ENCODE data around the gene LRCH1.

LRCH1 gene

DNA sequence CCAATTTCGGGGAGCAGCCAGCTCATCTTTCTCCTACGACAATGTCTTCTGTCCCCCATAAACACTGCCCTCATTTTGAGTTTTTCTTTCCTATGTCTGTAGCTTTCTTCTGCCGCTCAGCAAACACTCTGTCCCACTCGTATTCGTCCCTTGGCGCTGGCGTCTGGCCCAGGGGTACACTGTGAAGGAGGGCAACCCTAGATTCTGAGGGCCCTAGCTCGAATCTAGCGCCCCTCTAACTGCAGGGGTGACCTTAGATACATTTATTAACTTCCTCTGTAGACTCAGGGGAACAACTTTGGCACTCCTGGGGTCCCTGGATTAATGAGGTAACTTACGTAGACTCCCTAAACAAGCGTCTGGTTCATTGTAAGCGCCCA, 677 bp upstream of the LRCH1 start:
- H3K9ac ChIP-seq (ENCODE audit: low read length) = peak overlapping the region; percentile 83
- H3K9me3 ChIP-seq (ENCODE audit: control insufficient read depth, insufficient read depth, low read depth, low read length) = no peaks in the 10 kb centered on the region
- peak overlapping the region; percentile 91 for H3K4me3 ChIP-seq (ENCODE audit: low read depth, low read length)
- peaks cover 17% of the 10 kb centered on the region for H3K27me3 ChIP-seq (ENCODE audit: control insufficient read depth, insufficient read depth, low read length)
- H3K4me1 ChIP-seq (ENCODE audit: control insufficient read depth, insufficient read depth, low read length) = peaks cover 14% of the 10 kb centered on the region
- no peaks in the 10 kb centered on the region for H3K36me3 ChIP-seq (ENCODE audit: control insufficient read depth, insufficient read depth, low read length)
- H3K27ac ChIP-seq (ENCODE audit: low read depth, low read length) = no peak overlapping the region

- Histone ChIP-seq H3K9ac (ENCODE audit: low read length) (peak overlapping the region; percentile 82), H3K36me3 (ENCODE audit: control insufficient read depth, insufficient read depth, low read length) (no peaks in the 10 kb centered on the region), H3K4me3 (ENCODE audit: low read depth, low read length) (peak overlapping the region; percentile 91), H3K27ac (ENCODE audit: low read depth, low read length) (no peak overlapping the region), H3K27me3 (ENCODE audit: control insufficient read depth, insufficient read depth, low read length) (peaks cover 17% of the 10 kb centered on the region), H3K9me3 (ENCODE audit: control insufficient read depth, insufficient read depth, low read depth, low read length) (no peaks in the 10 kb centered on the region), H3K4me1 (ENCODE audit: control insufficient read depth, insufficient read depth, low read length) (peaks cover 14% of the 10 kb centered on the region)
Measured at GRCh38 chr13:46553521-46553885, 533 bp downstream of the LRCH1 start.

DNA sequence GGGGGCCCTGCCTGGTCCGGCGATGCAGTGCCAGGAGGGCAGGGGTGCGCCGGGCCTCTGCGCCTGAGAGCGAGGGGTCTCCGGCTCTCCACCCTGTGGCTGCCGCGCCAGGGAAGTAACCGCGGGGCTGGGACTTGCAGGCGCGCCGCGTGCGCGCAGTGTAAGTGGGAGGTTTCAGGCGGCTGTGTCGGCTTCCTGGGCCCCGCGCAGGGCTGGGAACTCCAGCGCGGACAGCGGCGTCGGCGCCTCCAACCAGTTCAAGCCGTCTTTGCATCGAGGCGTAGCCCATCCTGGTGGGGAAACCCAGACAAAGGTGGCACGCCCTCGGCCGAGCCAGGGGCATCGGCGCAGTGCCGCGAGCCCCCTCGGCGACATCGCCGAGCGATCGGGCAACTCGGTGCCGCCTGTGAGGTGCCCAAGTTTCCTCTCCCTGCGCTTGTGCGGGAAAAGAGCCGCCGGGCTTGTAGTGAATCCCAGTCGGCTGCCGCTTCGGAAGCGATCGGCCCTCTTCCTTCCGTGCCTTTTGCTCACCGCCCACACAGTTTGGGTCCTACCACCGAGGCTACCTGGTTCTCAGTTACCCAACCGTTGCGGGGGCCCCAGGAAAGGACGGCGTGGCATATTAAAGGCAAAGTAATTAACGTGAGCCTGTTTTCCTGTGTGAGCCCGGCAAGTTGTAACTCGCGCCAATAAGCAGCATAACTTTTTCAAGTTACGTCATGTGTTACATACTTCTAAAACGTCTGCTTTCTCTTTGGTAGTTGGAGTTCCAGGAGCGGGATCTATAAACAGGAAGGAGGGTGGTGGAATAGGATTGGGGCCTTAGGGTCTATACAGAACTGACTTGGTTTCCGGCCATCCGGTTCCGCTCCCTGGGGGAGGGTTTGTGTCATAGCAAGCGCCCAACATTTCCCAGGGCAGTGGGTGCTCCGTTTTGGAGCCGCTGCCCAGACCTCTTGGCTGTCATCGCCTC, 1.2 kb downstream of the LRCH1 start:
- H3K9ac ChIP-seq (ENCODE audit: low read length) = peak overlapping the region; percentile 82
- H3K27me3 ChIP-seq (ENCODE audit: control insufficient read depth, insufficient read depth, low read length) = peaks cover 17% of the 10 kb centered on the region
- H3K4me1 ChIP-seq (ENCODE audit: control insufficient read depth, insufficient read depth, low read length) = peaks cover 14% of the 10 kb centered on the region
- no peaks in the 10 kb centered on the region for H3K9me3 ChIP-seq (ENCODE audit: control insufficient read depth, insufficient read depth, low read depth, low read length)
- no peaks in the 10 kb centered on the region for H3K36me3 ChIP-seq (ENCODE audit: control insufficient read depth, insufficient read depth, low read length)
- no peak overlapping the region; the same call in 1 of the 2 replicates for H3K27ac ChIP-seq (ENCODE audit: low read depth, low read length)
- peak overlapping the region; percentile 91 for H3K4me3 ChIP-seq (ENCODE audit: low read depth, low read length)

DNA sequence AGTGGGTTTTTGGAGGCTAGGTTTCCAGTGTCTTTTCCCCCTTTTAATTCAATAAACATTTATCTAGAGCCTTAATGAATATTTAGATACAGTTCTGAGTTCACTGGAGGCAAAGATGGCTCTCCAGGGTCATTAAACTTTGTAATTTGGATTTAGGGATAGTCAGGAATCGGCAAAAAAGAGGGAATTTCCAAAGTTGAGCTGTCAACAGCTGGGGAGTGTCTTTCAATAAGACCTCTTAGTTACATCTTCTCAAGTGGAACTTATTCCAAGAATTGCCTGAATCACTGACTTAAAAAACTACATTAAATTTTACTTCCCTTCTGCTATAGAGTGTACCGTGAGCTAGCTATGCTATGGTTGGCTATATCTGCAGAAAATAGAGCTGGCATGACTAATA, 2.0 kb downstream of the LRCH1 start:
- Histone ChIP-seq H3K27me3 (ENCODE audit: control insufficient read depth, insufficient read depth, low read length) (peaks cover 17% of the 10 kb centered on the region), H3K9me3 (ENCODE audit: control insufficient read depth, insufficient read depth, low read depth, low read length) (no peaks in the 10 kb centered on the region), H3K9ac (ENCODE audit: low read length) (peak overlapping the region; percentile 82), H3K4me3 (ENCODE audit: low read depth, low read length) (peak overlapping the region; percentile 91), H3K36me3 (ENCODE audit: control insufficient read depth, insufficient read depth, low read length) (no peaks in the 10 kb centered on the region), H3K4me1 (ENCODE audit: control insufficient read depth, insufficient read depth, low read length) (peaks cover 14% of the 10 kb centered on the region), H3K27ac (ENCODE audit: low read depth, low read length) (no peak overlapping the region)

DNA sequence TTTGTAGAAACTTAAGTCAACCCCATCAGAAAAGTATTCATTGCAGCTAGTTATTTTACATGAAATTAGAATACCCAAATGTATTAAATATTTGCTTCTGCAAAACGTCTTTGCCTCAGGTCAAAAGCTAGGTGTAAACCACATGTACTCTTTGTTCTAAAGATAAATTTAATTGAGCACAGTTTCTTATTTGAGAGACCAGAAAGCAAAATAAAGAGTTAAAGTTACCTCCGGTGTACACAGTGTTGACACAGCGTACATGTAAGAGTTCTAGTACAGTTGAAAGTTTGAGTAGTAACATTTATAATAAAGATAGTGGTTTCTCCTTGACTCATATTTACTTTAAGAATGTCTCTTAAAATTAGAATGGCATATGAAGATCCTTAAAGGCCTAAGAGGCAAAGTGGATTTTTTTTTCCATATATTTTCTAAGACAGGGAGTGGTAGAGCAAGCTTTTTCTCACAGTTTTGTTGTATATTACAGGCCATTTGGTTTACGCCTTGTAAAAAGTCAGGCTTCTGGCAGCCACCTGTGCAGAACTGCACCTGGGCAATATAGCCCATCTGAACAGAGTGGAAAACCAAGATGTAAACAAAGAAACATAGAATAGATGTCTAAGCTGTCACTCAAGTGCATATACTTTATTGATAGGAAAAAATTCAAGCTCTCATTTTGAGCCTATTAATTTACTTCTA, 2.9 kb downstream of the LRCH1 start:
- Histone ChIP-seq H3K27me3 (ENCODE audit: control insufficient read depth, insufficient read depth, low read length) (peaks cover 17% of the 10 kb centered on the region), H3K4me3 (ENCODE audit: low read depth, low read length) (no peak overlapping the region), H3K27ac (ENCODE audit: low read depth, low read length) (no peak overlapping the region), H3K4me1 (ENCODE audit: control insufficient read depth, insufficient read depth, low read length) (peaks cover 14% of the 10 kb centered on the region), H3K9ac (ENCODE audit: low read length) (no peak overlapping the region), H3K9me3 (ENCODE audit: control insufficient read depth, insufficient read depth, low read depth, low read length) (no peaks in the 10 kb centered on the region), H3K36me3 (ENCODE audit: control insufficient read depth, insufficient read depth, low read length) (no peaks in the 10 kb centered on the region)

GRCh38 chr13:46556418-46556779, 3.4 kb downstream of the LRCH1 start:
- no peaks in the 10 kb centered on the region for H3K9me3 ChIP-seq (ENCODE audit: control insufficient read depth, insufficient read depth, low read depth, low read length)
- H3K9ac ChIP-seq (ENCODE audit: low read length) = no peak overlapping the region
- H3K4me3 ChIP-seq (ENCODE audit: low read depth, low read length) = no peak overlapping the region
- H3K27ac ChIP-seq (ENCODE audit: low read depth, low read length) = no peak overlapping the region
- peaks cover 17% of the 10 kb centered on the region for H3K27me3 ChIP-seq (ENCODE audit: control insufficient read depth, insufficient read depth, low read length)
- H3K36me3 ChIP-seq (ENCODE audit: control insufficient read depth, insufficient read depth, low read length) = no peaks in the 10 kb centered on the region
- peaks cover 14% of the 10 kb centered on the region for H3K4me1 ChIP-seq (ENCODE audit: control insufficient read depth, insufficient read depth, low read length)

DNA sequence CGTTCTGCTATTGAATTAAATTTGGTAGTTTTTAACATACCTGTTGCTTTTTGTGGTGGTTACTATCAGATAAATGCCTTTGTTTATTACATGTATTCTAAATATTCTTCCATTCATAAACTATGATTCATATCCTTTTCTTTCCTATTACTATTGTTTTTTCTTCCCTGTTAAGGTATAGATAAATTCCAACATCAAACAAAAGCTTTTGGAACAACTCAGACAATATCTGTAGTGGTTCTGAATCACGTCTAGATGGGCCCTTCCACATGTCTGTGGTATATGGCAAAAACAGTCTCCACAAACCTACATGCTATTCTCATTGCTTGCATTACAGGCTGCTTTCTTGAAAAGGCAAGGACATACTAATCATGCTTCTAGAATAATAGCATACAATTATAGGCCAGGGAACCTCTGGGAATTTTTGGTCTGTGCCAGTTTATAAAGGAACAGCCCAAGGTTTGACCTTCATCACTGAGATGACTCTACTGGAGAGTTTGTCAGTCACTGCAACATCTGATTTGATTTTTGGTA, 6.4 kb downstream of the LRCH1 start:
- H3K4me1 ChIP-seq (ENCODE audit: control insufficient read depth, insufficient read depth, low read length) = 0 out of 2 replicates have a peak, but pooled peaks cover 8% of the 10 kb centered on the region
- H3K4me3 ChIP-seq (ENCODE audit: low read depth, low read length) = no peak overlapping the region
- H3K9ac ChIP-seq (ENCODE audit: low read length) = no peak overlapping the region
- H3K27ac ChIP-seq (ENCODE audit: low read depth, low read length) = no peak overlapping the region
- no peaks in the 10 kb centered on the region for H3K27me3 ChIP-seq (ENCODE audit: control insufficient read depth, insufficient read depth, low read length)
- H3K9me3 ChIP-seq (ENCODE audit: control insufficient read depth, insufficient read depth, low read depth, low read length) = no peaks in the 10 kb centered on the region; the same call in 1 of the 2 replicates
- H3K36me3 ChIP-seq (ENCODE audit: control insufficient read depth, insufficient read depth, low read length) = no peaks in the 10 kb centered on the region

GRCh38 chr13:46560778-46561177, 7.8 kb downstream of the LRCH1 start:
- no peak overlapping the region for H3K4me3 ChIP-seq (ENCODE audit: low read depth, low read length)
- H3K36me3 ChIP-seq (ENCODE audit: control insufficient read depth, insufficient read depth, low read length) = no peaks in the 10 kb centered on the region
- no peaks in the 10 kb centered on the region; the same call in 1 of the 2 replicates for H3K9me3 ChIP-seq (ENCODE audit: control insufficient read depth, insufficient read depth, low read depth, low read length)
- H3K27ac ChIP-seq (ENCODE audit: low read depth, low read length) = no peak overlapping the region
- H3K4me1 ChIP-seq (ENCODE audit: control insufficient read depth, insufficient read depth, low read length) = 0 out of 2 replicates have a peak, but pooled peaks cover 3% of the 10 kb centered on the region
- no peak overlapping the region for H3K9ac ChIP-seq (ENCODE audit: low read length)
- H3K27me3 ChIP-seq (ENCODE audit: control insufficient read depth, insufficient read depth, low read length) = no peaks in the 10 kb centered on the region

DNA sequence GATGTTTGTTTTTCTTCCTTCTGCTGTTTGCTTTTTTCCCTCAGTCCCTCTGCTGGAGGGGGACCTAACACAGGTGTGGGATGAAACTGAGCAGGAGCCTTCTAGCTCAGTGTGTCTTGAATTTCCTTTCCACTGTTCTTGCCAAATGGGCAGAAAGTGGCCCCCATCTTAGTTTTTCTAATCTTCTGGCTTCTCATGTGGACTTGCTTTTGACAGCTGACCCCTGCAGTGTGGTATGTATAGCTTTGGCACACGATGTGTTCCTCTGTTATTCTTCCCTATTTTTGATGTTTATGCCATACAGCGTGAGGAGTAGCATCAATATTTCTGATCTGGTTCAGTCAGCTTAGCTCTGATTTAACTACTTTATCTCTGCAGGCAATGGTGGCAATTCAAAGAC, 8.3 kb downstream of the LRCH1 start:
- H3K9ac ChIP-seq (ENCODE audit: low read length) = no peak overlapping the region
- H3K9me3 ChIP-seq (ENCODE audit: control insufficient read depth, insufficient read depth, low read depth, low read length) = no peaks in the 10 kb centered on the region; the same call in 1 of the 2 replicates
- no peaks in the 10 kb centered on the region for H3K27me3 ChIP-seq (ENCODE audit: control insufficient read depth, insufficient read depth, low read length)
- H3K4me1 ChIP-seq (ENCODE audit: control insufficient read depth, insufficient read depth, low read length) = 0 out of 2 replicates have a peak, but pooled peaks cover 3% of the 10 kb centered on the region
- no peak overlapping the region for H3K4me3 ChIP-seq (ENCODE audit: low read depth, low read length)
- no peaks in the 10 kb centered on the region for H3K36me3 ChIP-seq (ENCODE audit: control insufficient read depth, insufficient read depth, low read length)
- H3K27ac ChIP-seq (ENCODE audit: low read depth, low read length) = no peak overlapping the region

DNA sequence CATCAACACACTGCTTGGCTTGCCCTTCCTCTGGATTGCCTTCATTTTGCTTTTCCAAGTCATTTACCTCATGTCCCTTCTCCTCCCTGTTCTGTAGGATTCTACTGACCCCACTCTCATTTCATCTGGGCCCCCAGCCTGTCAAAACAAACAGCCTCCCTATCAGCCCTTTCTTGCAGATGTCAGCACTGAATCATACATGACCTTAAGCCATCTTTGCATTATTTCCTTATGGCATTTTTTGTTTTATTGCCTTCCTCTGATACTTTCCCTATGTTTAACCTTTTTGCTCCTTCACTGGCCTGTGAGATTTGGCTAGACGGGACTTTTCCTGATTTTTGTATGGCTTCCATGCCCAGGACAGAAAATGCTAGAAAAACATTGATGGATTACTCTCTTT, 8.7 kb downstream of the LRCH1 start:
- no peak overlapping the region for H3K4me3 ChIP-seq (ENCODE audit: low read depth, low read length)
- H3K27ac ChIP-seq (ENCODE audit: low read depth, low read length) = no peak overlapping the region
- no peaks in the 10 kb centered on the region for H3K27me3 ChIP-seq (ENCODE audit: control insufficient read depth, insufficient read depth, low read length)
- no peaks in the 10 kb centered on the region; the same call in 1 of the 2 replicates for H3K9me3 ChIP-seq (ENCODE audit: control insufficient read depth, insufficient read depth, low read depth, low read length)
- no peaks in the 10 kb centered on the region for H3K36me3 ChIP-seq (ENCODE audit: control insufficient read depth, insufficient read depth, low read length)
- H3K4me1 ChIP-seq (ENCODE audit: control insufficient read depth, insufficient read depth, low read length) = 0 out of 2 replicates have a peak, but pooled peaks cover 3% of the 10 kb centered on the region
- no peak overlapping the region for H3K9ac ChIP-seq (ENCODE audit: low read length)

GRCh38 chr13:46562152-46562551, 9.2 kb downstream of the LRCH1 start:
- no peaks in the 10 kb centered on the region for H3K36me3 ChIP-seq (ENCODE audit: control insufficient read depth, insufficient read depth, low read length)
- no peak overlapping the region for H3K27ac ChIP-seq (ENCODE audit: low read depth, low read length)
- H3K4me3 ChIP-seq (ENCODE audit: low read depth, low read length) = no peak overlapping the region
- no peaks in the 10 kb centered on the region; the same call in 1 of the 2 replicates for H3K9me3 ChIP-seq (ENCODE audit: control insufficient read depth, insufficient read depth, low read depth, low read length)
- 0 out of 2 replicates have a peak, but pooled peaks cover 3% of the 10 kb centered on the region for H3K4me1 ChIP-seq (ENCODE audit: control insufficient read depth, insufficient read depth, low read length)
- H3K27me3 ChIP-seq (ENCODE audit: control insufficient read depth, insufficient read depth, low read length) = no peaks in the 10 kb centered on the region
- H3K9ac ChIP-seq (ENCODE audit: low read length) = no peak overlapping the region

Data from HUES6 (cell line).